ENCODE data around the gene DEXI.

Gene DEXI

GRCh38 chr16:10883004-10883403, 59.3 kb downstream of the DEXI start:
- TF ChIP-seq POLR2AphosphoS5 (IDR thresholded peaks at IDR 0.05; ENCODE audit: low read depth, low read length), result no peak
- TF ChIP-seq REST (IDR thresholded peaks at IDR 0.05; ENCODE audit: insufficient read depth in 1 of 2, low read depth in 2 of 2, low read length in 2 of 2), result no peak
- no peak for TF ChIP-seq TAF1 (IDR thresholded peaks at IDR 0.05; ENCODE audit: borderline replicate concordance, insufficient read depth, low read length)
- TF ChIP-seq FOXP2 (optimal IDR thresholded peaks at IDR 0.05; ENCODE audit: borderline replicate concordance, extremely low read depth, extremely low read length, insufficient read depth), result no peak

GRCh38 chr16:10881479-10882030, 60.7 kb downstream of the DEXI start:
- TF ChIP-seq REST (IDR thresholded peaks at IDR 0.05; ENCODE audit: insufficient read depth in 1 of 2, low read depth in 2 of 2, low read length in 2 of 2) (no peak), POLR2AphosphoS5 (IDR thresholded peaks at IDR 0.05; ENCODE audit: low read depth, low read length) (no peak), TAF1 (IDR thresholded peaks at IDR 0.05; ENCODE audit: borderline replicate concordance, insufficient read depth, low read length) (no peak), SIN3A (IDR thresholded peaks at IDR 0.05; ENCODE audit: borderline replicate concordance, insufficient read depth, low read length) (no peak)

DNA sequence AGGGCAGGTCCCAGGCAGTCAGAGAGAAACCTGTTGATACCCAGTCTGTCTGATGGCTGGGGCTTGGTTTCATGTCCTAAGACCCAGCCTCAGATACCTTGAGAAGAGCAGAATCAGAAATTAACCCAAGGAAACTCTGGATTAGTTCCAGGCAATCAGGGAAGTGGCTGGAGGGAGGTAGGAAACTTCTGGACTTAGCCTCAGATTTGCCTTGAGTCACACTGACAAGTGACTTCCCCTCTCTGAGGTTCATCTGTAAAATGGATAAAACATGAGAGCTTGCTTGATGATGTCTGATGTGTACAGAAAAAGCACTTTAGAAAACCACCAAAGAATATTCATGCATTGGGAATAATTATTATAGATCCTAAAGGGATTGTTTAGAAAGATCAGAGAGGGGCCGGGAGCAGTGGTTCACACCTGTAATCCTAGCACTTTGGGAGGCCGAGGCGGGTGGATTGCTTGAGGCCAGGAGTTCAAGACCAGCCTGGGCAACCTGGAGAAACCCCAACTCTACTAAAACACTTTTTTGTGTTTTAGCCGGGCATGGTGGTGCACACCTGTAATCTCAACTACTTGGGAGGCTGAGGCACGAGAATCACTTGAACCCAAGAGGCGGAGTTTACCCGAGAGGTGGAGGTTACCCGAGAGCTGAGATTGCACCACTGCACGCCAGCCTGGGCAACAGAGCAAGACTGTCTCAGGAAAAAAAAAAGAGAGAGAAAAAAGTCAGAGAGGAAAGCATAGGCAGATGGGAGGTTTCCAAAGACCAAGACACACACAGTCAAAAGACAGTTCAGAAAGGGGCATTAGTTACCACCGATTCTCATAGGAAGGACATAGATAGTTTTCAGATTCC, 61.4 kb downstream of the DEXI start:
- TF ChIP-seq TAF1 (IDR thresholded peaks at IDR 0.05; ENCODE audit: borderline replicate concordance, insufficient read depth, low read length) (no peak), FOXP2 (optimal IDR thresholded peaks at IDR 0.05; ENCODE audit: borderline replicate concordance, extremely low read depth, extremely low read length, insufficient read depth) (no peak), SIN3A (IDR thresholded peaks at IDR 0.05; ENCODE audit: borderline replicate concordance, insufficient read depth, low read length) (no peak), REST (IDR thresholded peaks at IDR 0.05; ENCODE audit: insufficient read depth in 1 of 2, low read depth in 2 of 2, low read length in 2 of 2) (no peak), POLR2AphosphoS5 (IDR thresholded peaks at IDR 0.05; ENCODE audit: low read depth, low read length) (no peak)

DNA sequence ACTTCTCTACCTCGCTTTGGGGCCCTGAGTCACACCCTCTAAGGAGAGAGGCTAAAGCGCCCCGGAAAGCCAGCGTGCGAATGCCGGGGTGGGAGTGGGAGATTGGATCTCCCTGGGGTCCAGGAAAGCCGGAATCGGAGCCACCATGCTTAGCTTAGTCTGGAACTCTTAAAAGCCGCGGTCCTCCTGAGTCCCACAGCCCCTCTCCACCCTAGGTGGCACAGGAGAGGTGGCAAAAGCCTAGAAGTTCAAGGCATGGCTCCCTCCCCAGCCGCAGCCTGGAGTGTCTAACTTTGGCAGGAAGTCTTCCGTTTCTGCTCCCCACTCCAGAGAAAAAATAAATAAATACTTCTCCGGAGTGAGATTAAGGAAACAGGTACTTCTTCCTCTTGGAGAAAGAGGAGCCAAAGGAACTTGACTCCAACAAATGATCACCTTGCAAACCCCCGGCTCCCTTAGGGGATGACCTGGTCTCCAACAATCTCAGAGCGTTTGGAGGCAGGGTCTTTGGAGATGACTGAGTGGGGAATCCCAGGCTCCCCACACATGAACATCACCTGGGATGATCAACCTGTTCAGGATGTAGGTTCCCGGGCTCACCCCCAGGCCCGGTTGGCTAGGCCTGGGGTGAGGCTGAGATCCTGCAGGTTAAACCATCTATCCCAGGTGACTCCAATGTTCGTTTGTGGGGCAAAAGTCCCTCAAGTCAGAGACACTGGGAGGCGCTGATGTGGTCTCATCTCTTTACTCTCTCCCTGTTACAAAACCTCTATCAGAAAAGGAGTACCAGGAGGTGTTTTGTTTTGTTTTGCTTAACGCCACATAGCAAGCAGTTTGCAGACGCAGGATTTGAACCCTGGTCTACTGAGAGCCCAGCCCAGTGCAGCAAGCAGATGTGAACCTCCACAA, 62.3 kb downstream of the DEXI start:
- TF ChIP-seq POLR2AphosphoS5 (IDR thresholded peaks at IDR 0.05; ENCODE audit: low read depth, low read length), result no peak
- TF ChIP-seq FOXP2 (optimal IDR thresholded peaks at IDR 0.05; ENCODE audit: borderline replicate concordance, extremely low read depth, extremely low read length, insufficient read depth), result no peak
- no peak for TF ChIP-seq REST (IDR thresholded peaks at IDR 0.05; ENCODE audit: insufficient read depth in 1 of 2, low read depth in 2 of 2, low read length in 2 of 2)
- no peak for TF ChIP-seq TAF1 (IDR thresholded peaks at IDR 0.05; ENCODE audit: borderline replicate concordance, insufficient read depth, low read length)
- no peak for TF ChIP-seq SIN3A (IDR thresholded peaks at IDR 0.05; ENCODE audit: borderline replicate concordance, insufficient read depth, low read length)

Measured in PFSK-1 (cell line).